Esophagus squamous epithelium (tissue), 5 donors: ENCODE results near the gene HSF2BP. TPM values are rescaled to one million over a fixed set of nuclear protein-coding genes. Genes with fewer than 3 reads are reported as not detected.
"Not testable (repeated sequence)": the region's sequence is repeated elsewhere in the genome, so short reads cannot be mapped to it uniquely, and the experiment has no call there.

Experiments
- DNase-seq: peaks from one replicate; lab custom pipeline; 2025; lab: John Stamatoyannopoulos, UW
- H3K27ac ChIP-seq, 4 donors: fragments of 200-600 bp; sonication (generic); one replicate each; pipeline ENCODE4 v1.5.1; 2016 to 2019; ENCODE audit warnings: mild to moderate bottlenecking in 1 of 4
- H3K27me3 ChIP-seq, 4 donors: fragments of 200-600 bp; sonication (generic); 1 replicate in 3 of 4; 2 replicates in 1 of 4; pipeline versions ENCODE4 v1.5.1 to v1.6.0; 2017 to 2021; ENCODE audit warnings: antibody characterized with exemption in 1 of 4
- H3K36me3 ChIP-seq, 3 donors: fragments of 200-600 bp; sonication (generic); one replicate each; pipeline ENCODE4 v1.5.1; 2016 to 2019
- H3K4me1 ChIP-seq, 3 donors: fragments of 200-600 bp; sonication (generic); one replicate each; pipeline ENCODE4 v1.5.1; 2017 to 2019
- H3K4me3 ChIP-seq, 4 donors: fragments of 200-600 bp; sonication (generic); 1 replicate in 3 of 4; 2 replicates in 1 of 4; pipeline ENCODE4 v1.5.1; 2016 to 2019; ENCODE audit warnings: mild to moderate bottlenecking in 2 of 4, moderate library complexity in 1 of 4
- H3K9me3 ChIP-seq, 3 donors: fragments of 200-600 bp; sonication (generic); one replicate each; pipeline ENCODE4 v1.5.1; 2016 to 2019
- CTCF ChIP-seq, 6 experiments: fragments of 450-650 bp in 4 of 6; fragments of 200-600 bp in 2 of 6; sonication (generic) in 2 of 6; IDR thresholded peaks; one replicate each; pipeline ENCODE4 v1.5.1; 2016 to 2019; ENCODE audit warnings: antibody characterized with exemption in 6 of 6, mild to moderate bottlenecking in 4 of 6, moderate library complexity in 4 of 6
- POLR2A ChIP-seq, 4 donors: fragments of 450-650 bp; IDR thresholded peaks; one replicate each; pipeline ENCODE4 v1.6.1; 2017; ENCODE audit warnings: antibody characterized with exemption in 4 of 4, mild to moderate bottlenecking in 4 of 4, moderate library complexity in 3 of 4
- WGBS, 2 donors: methylation state at CpG; one replicate each; pipeline ENCODE4 v1.1.5; 2018; 5-methylcytosine and 5-hydroxymethylcytosine counted together
- intact Hi-C: fragments of 100-400 bp; cut with DNase I; formaldehyde crosslinking; loops from one replicate; pipeline ENCODE4 v1.15.0; 2022
- total RNA-seq, 4 donors: library from RNA; depleted of rRNA; stranded (reverse); fragments of >200 nt; gene quantifications; one replicate each; pipeline ENCODE4 v1.1.0, GENCODE V29; 2016
- donor health status: DM: yes; HTN: yes; CAD: no.

The HSF2BP gene
- total RNA-seq, 4 donors from 2014 or later = 0.35 to 1.1 (median 0.76) TPM; not detected in 1

GRCh38 chr21:43623588-43623987, 35.7 kb downstream of the HSF2BP start:
- 91 to 100% methylated on average over 2 of the region's 2 CpGs for WGBS, 2 donors
- no peak for DNase-seq
- no peak for TF ChIP-seq CTCF (IDR thresholded peaks at IDR 0.05)
- TF ChIP-seq POLR2A (IDR thresholded peaks at IDR 0.05) = no peak
- H3K27me3 ChIP-seq = no peaks in the 10 kb centered on the region
- no peaks in the 10 kb centered on the region for H3K4me1 ChIP-seq
- H3K9me3 ChIP-seq = peaks cover 0 to 17% (median 13%) of the 10 kb centered on the region in 3 donors
- no peaks in the 10 kb centered on the region for H3K36me3 ChIP-seq
- no peak overlapping the region for H3K4me3 ChIP-seq
- H3K27ac ChIP-seq = no peak overlapping the region
- intact Hi-C loops = no loop called here

- no peak for TF ChIP-seq CTCF (IDR thresholded peaks at IDR 0.05)
- no peak for TF ChIP-seq POLR2A (IDR thresholded peaks at IDR 0.05)
- intact Hi-C loops = no loop called here
- Histone ChIP-seq H3K4me3 (no peak overlapping the region), H3K27me3 (no peaks in the 10 kb centered on the region), H3K36me3 (no peaks in the 10 kb centered on the region), H3K9me3 (peaks cover 0 to 17% (median 13%) of the 10 kb centered on the region in 3 donors), H3K27ac (no peak overlapping the region), H3K4me1 (no peaks in the 10 kb centered on the region)
- WGBS, 2 donors = 32 to 68% methylated on average over 2 of the region's 2 CpGs
- no peak for DNase-seq
These were observed 36.5 kb downstream of the HSF2BP start for GRCh38 chr21:43622796-43623195.

GRCh38 chr21:43619856-43620255, 39.4 kb downstream of the HSF2BP start:
- H3K36me3 ChIP-seq = no peaks in the 10 kb centered on the region
- no peak overlapping the region for H3K4me3 ChIP-seq
- no peak for TF ChIP-seq POLR2A (IDR thresholded peaks at IDR 0.05)
- TF ChIP-seq CTCF (IDR thresholded peaks at IDR 0.05) = peak in 1 of 6 experiments; percentile 19
- no peaks in the 10 kb centered on the region for H3K27me3 ChIP-seq
- 94 to 99% methylated on average over 4 of the region's 4 CpGs for WGBS, 2 donors
- peaks cover 0 to 17% (median 13%) of the 10 kb centered on the region in 3 donors for H3K9me3 ChIP-seq
- H3K4me1 ChIP-seq = no peaks in the 10 kb centered on the region
- DNase-seq = no peak
- H3K27ac ChIP-seq = no peak overlapping the region
- intact Hi-C loops = no loop called here

- intact Hi-C loops = no loop called here
- H3K4me3 ChIP-seq = no peak overlapping the region
- no peaks in the 10 kb centered on the region for H3K36me3 ChIP-seq
- H3K27me3 ChIP-seq = no peaks in the 10 kb centered on the region
- WGBS, 2 donors = 88 to 89% methylated on average over 3 to 4 of the region's 4 CpGs
- no peak for DNase-seq
- H3K27ac ChIP-seq = no peak overlapping the region
- peaks cover 0 to 17% (median 13%) of the 10 kb centered on the region in 3 donors for H3K9me3 ChIP-seq
- H3K4me1 ChIP-seq = no peaks in the 10 kb centered on the region
- TF ChIP-seq POLR2A (IDR thresholded peaks at IDR 0.05) (no peak), CTCF (IDR thresholded peaks at IDR 0.05) (no peak)
These were observed 39.9 kb downstream of the HSF2BP start for GRCh38 chr21:43619344-43619743.

- no peak overlapping the region for H3K4me3 ChIP-seq
- H3K27me3 ChIP-seq = no peaks in the 10 kb centered on the region
- no peaks in the 10 kb centered on the region for H3K36me3 ChIP-seq
- intact Hi-C loops = no loop called here
- WGBS, 2 donors = 91 to 97% methylated on average over 4 of the region's 4 CpGs
- peaks cover 0 to 17% (median 13%) of the 10 kb centered on the region in 3 donors for H3K9me3 ChIP-seq
- no peak overlapping the region for H3K27ac ChIP-seq
- no peaks in the 10 kb centered on the region for H3K4me1 ChIP-seq
- no peak for TF ChIP-seq CTCF (IDR thresholded peaks at IDR 0.05)
- TF ChIP-seq POLR2A (IDR thresholded peaks at IDR 0.05) = no peak
- no peak for DNase-seq
These were observed 40.3 kb downstream of the HSF2BP start for GRCh38 chr21:43618940-43619339.

GRCh38 chr21:43616861-43617260, 42.4 kb downstream of the HSF2BP start:
- H3K9me3 ChIP-seq = peaks cover 0 to 17% (median 13%) of the 10 kb centered on the region in 3 donors
- H3K36me3 ChIP-seq, H3K4me1 ChIP-seq, H3K4me3 ChIP-seq, intact Hi-C loops, H3K27ac ChIP-seq, H3K27me3 ChIP-seq, DNase-seq: not testable (repeated sequence)
- WGBS, 2 donors = 77 to 82% methylated on average over 3 of the region's 3 CpGs
